ENCODE measurements around the gene GRAMD1B. TPM values are rescaled to one million over a fixed set of nuclear protein-coding genes. Genes with fewer than 3 reads are reported as not detected.

Gene GRAMD1B
- total RNA-seq, 4 donors from 2014 or later: 2.2 to 4.0 (median 3.5) TPM

DNA sequence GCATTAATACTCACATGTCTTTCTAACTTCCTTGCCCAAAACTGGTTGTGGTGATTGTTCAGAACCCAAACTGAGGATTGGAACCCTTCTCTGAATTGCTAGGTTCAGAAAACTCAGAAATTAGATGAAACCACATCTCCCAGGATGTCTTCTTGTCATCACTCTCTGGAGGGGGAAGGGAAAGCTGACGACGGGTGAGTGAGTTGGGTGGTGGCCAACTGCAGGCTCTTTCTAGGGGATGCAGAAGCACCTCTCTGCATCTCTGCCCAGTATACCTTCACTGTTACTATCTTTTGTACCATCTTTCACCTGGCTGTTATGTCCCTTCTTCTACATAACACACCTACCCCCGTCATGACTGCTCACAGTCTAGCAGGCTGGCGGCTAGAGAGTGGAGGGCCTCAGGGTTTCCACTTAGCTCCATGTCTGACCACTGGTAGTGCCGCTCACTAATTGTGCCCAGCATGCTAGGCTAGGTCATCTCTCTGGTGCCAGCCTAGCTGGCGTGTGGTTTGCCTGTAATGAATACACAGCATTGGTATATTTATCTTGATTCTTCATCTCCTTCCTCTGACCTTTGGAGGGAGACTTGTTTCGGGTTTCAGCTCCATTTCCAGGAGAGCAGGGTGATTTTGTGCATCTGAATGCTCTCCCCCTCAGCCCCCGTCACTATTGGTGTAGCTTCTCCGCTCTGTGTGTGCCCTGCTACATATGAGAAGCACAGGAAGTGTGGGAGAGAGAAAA, 7.3 kb downstream of the GRAMD1B start:
- intact Hi-C loops (cut with DNase I): no loop called here
- H3K27ac ChIP-seq (replicated peaks in 1 of 4): no peak overlapping the region
- no peak for DNase-seq (ENCODE audit: extremely low spot score)
- H3K4me1 ChIP-seq: no peaks in the 10 kb centered on the region
- H3K4me3 ChIP-seq: no peak overlapping the region
- TF ChIP-seq, protein P1, sequence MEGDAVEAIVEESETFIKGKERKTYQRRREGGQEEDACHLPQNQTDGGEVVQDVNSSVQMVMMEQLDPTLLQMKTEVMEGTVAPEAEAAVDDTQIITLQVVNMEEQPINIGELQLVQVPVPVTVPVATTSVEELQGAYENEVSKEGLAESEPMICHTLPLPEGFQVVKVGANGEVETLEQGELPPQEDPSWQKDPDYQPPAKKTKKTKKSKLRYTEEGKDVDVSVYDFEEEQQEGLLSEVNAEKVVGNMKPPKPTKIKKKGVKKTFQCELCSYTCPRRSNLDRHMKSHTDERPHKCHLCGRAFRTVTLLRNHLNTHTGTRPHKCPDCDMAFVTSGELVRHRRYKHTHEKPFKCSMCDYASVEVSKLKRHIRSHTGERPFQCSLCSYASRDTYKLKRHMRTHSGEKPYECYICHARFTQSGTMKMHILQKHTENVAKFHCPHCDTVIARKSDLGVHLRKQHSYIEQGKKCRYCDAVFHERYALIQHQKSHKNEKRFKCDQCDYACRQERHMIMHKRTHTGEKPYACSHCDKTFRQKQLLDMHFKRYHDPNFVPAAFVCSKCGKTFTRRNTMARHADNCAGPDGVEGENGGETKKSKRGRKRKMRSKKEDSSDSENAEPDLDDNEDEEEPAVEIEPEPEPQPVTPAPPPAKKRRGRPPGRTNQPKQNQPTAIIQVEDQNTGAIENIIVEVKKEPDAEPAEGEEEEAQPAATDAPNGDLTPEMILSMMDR (IDR thresholded peaks at IDR 0.05): no peak
- TF ChIP-seq POLR2A (IDR thresholded peaks at IDR 0.05; ENCODE audit: low read depth): no peak
- no peak for TF ChIP-seq POLR2AphosphoS5 (IDR thresholded peaks at IDR 0.05)
- no peak for TF ChIP-seq EP300 (IDR thresholded peaks at IDR 0.05)
- 93% methylated on average over 9 of the region's 9 CpGs for WGBS
- no peaks in the 10 kb centered on the region for H3K36me3 ChIP-seq
- H3K27me3 ChIP-seq: peaks cover 0 to 6% (median 0%) of the 10 kb centered on the region in 4 donors
- no peaks in the 10 kb centered on the region for H3K9me3 ChIP-seq

- no peaks in the 10 kb centered on the region for H3K27me3 ChIP-seq
These were observed 8.1 kb downstream of the GRAMD1B start for GRCh38 chr11:123438131-123438627.

GRCh38 chr11:123439616-123440015, 9.5 kb downstream of the GRAMD1B start:
- no peaks in the 10 kb centered on the region for H3K9me3 ChIP-seq
- 73% methylated on average over 4 of the region's 4 CpGs for WGBS
- no peaks in the 10 kb centered on the region for H3K27me3 ChIP-seq
- no peak overlapping the region for H3K4me3 ChIP-seq
- TF ChIP-seq EP300 (IDR thresholded peaks at IDR 0.05) (no peak), POLR2AphosphoS5 (IDR thresholded peaks at IDR 0.05) (no peak), POLR2A (IDR thresholded peaks at IDR 0.05; ENCODE audit: low read depth) (no peak)
- TF ChIP-seq, protein P1 (IDR thresholded peaks at IDR 0.05): no peak
- H3K36me3 ChIP-seq: no peaks in the 10 kb centered on the region
- H3K4me1 ChIP-seq: no peaks in the 10 kb centered on the region
- no peak for DNase-seq (ENCODE audit: extremely low spot score)
- intact Hi-C loops (cut with DNase I): no loop called here
- no peak overlapping the region for H3K27ac ChIP-seq (replicated peaks in 1 of 4)

More at GRCh38 chr11:123438131-123438627, 8.1 kb downstream of the GRAMD1B start:
- 80% methylated on average over 7 of the region's 7 CpGs for WGBS
- no peak overlapping the region for H3K4me3 ChIP-seq
- no peaks in the 10 kb centered on the region for H3K4me1 ChIP-seq
- TF ChIP-seq POLR2AphosphoS5 (IDR thresholded peaks at IDR 0.05) (no peak), EP300 (IDR thresholded peaks at IDR 0.05) (no peak), POLR2A (IDR thresholded peaks at IDR 0.05; ENCODE audit: low read depth) (no peak)
- TF ChIP-seq, protein P1 (IDR thresholded peaks at IDR 0.05): no peak
- intact Hi-C loops (cut with DNase I): no loop called here
- no peaks in the 10 kb centered on the region for H3K9me3 ChIP-seq
- no peak for DNase-seq (ENCODE audit: extremely low spot score)
- H3K27ac ChIP-seq (replicated peaks in 1 of 4): no peak overlapping the region
- H3K36me3 ChIP-seq: no peaks in the 10 kb centered on the region

- no peaks in the 10 kb centered on the region for H3K9me3 ChIP-seq
- intact Hi-C loops (cut with DNase I): no loop called here
- H3K4me1 ChIP-seq: no peaks in the 10 kb centered on the region
- TF ChIP-seq EP300 (IDR thresholded peaks at IDR 0.05) (no peak), POLR2AphosphoS5 (IDR thresholded peaks at IDR 0.05) (no peak), POLR2A (IDR thresholded peaks at IDR 0.05; ENCODE audit: low read depth) (no peak)
- TF ChIP-seq, protein P1 (IDR thresholded peaks at IDR 0.05): no peak
- WGBS: 98% methylated on average over 5 of the region's 5 CpGs
- DNase-seq (ENCODE audit: extremely low spot score): no peak
- H3K27ac ChIP-seq (replicated peaks in 1 of 4): no peak overlapping the region
- no peaks in the 10 kb centered on the region for H3K36me3 ChIP-seq
- H3K4me3 ChIP-seq: no peak overlapping the region
- no peaks in the 10 kb centered on the region for H3K27me3 ChIP-seq
These were observed 11.1 kb downstream of the GRAMD1B start for GRCh38 chr11:123441161-123441560.
